PFSK-1 (cell line): ENCODE results near the gene AKAP8L.

Experiments used
- FOXP2 ChIP-seq: optimal IDR thresholded peaks from 2 replicates; pipeline ENCODE3; 2011; ENCODE audit warnings: borderline replicate concordance, control low read depth, inconsistent platforms; ENCODE audit not compliant: insufficient read depth; ENCODE audit errors: extremely low read length, extremely low read depth
- POLR2AphosphoS5 ChIP-seq: IDR thresholded peaks from 2 replicates; pipeline ENCODE4 v1.6.1; 2012; ENCODE audit warnings: low read depth, mild to moderate bottlenecking, control low read depth, low read length, moderate library complexity
- SIN3A ChIP-seq: IDR thresholded peaks from 2 replicates; pipeline ENCODE4 v1.6.1; 2012; ENCODE audit warnings: mild to moderate bottlenecking, low read length, moderate library complexity, borderline replicate concordance; ENCODE audit not compliant: insufficient read depth

DNA sequence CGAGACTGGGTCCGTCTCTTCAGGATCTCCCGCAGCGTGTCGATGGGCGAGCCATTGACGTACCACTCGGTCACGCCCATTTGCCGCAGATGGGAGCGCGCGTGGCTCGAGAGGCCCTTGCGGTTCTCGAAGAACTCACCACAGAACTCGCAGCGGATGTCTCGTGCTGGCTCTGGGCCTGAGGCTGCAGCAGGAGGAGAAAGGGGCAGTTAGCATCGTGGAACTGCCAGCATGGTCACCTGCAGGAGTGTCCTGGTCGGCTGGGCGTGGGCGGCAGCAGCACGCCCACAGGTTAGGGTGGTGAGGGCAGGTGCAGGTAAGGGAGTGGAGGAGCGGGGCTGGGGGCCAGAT lies 8.5 kb upstream of the AKAP8L start:
- TF ChIP-seq POLR2AphosphoS5 (no peak), SIN3A (no peak), FOXP2 (no peak)
